Fibroblast of lung (primary cell): ENCODE measurements around the gene TMEM14C. TPM values are rescaled to one million over a fixed set of nuclear protein-coding genes. Genes with fewer than 3 reads are reported as not detected.
"Not testable (repeated sequence)": the region's sequence is repeated elsewhere in the genome, so short reads cannot be mapped to it uniquely, and the experiment has no call there.

ENCODE experiments used
- DNase-seq, 2 donors: peaks; one replicate each; pipeline versions ENCODE4 v3.0.0 to v3.0.0-alpha.2; 2010; ENCODE audit warnings: low read depth in 2 of 2
- H2AFZ ChIP-seq: 2 replicates; pipeline ENCODE4 v1.5.1; 2012; ENCODE audit warnings: low read length, control low read depth, inconsistent platforms
- H3K27ac ChIP-seq: 2 replicates; pipeline ENCODE4 v1.5.1; 2011; ENCODE audit warnings: low read length, control low read depth; ENCODE audit not compliant: insufficient read depth
- H3K27me3 ChIP-seq: 2 replicates; pipeline ENCODE4 v1.5.1; 2011; ENCODE audit warnings: mild to moderate bottlenecking, low read length; ENCODE audit not compliant: control insufficient read depth, insufficient read depth
- H3K36me3 ChIP-seq: 2 replicates; pipeline ENCODE4 v1.5.1; 2011; ENCODE audit warnings: low read length; ENCODE audit not compliant: control insufficient read depth, insufficient read depth
- H3K4me1 ChIP-seq: 2 replicates; pipeline ENCODE4 v1.5.1; 2011; ENCODE audit warnings: low read length; ENCODE audit not compliant: control insufficient read depth, insufficient read depth; ENCODE audit errors: extremely low read depth
- H3K4me2 ChIP-seq: 2 replicates; pipeline ENCODE4 v1.5.1; 2011; ENCODE audit warnings: low read length, control low read depth; ENCODE audit not compliant: insufficient read depth; ENCODE audit errors: extremely low read depth
- H3K4me3 ChIP-seq, 4 experiments: fragments of 200-600 bp in 1 of 4; sonication (generic) in 1 of 4; replicated peaks in 1 of 4; 2 replicates each; pipeline ENCODE4 v1.5.1; 2011 to 2016; ENCODE audit warnings: low read length in 4 of 4, low read depth in 3 of 4, mild to moderate bottlenecking in 3 of 4, control low read depth in 2 of 4, inconsistent platforms in 1 of 4, mixed read lengths in 1 of 4; ENCODE audit not compliant: insufficient read depth in 1 of 4; ENCODE audit errors: control extremely low read depth in 1 of 4
- H3K79me2 ChIP-seq: 2 replicates; pipeline ENCODE4 v1.5.1; 2012; ENCODE audit warnings: mild to moderate bottlenecking, low read length, inconsistent platforms; ENCODE audit not compliant: control insufficient read depth, insufficient read depth
- H3K9ac ChIP-seq: 2 replicates; pipeline ENCODE4 v1.5.1; 2011; ENCODE audit warnings: mild to moderate bottlenecking, low read length, control low read depth; ENCODE audit not compliant: insufficient read depth
- H3K9me3 ChIP-seq: 2 replicates; pipeline ENCODE4 v1.5.1; 2012; ENCODE audit warnings: low read depth, low read length; ENCODE audit not compliant: control insufficient read depth, insufficient read depth
- H4K20me1 ChIP-seq: 2 replicates; pipeline ENCODE4 v1.5.1; 2011; ENCODE audit warnings: low read length; ENCODE audit not compliant: control insufficient read depth, insufficient read depth; ENCODE audit errors: extremely low read depth
- CTCF ChIP-seq, 2 donors: IDR thresholded peaks in 1 of 2; conservative IDR thresholded peaks in 1 of 2; 1 replicate in 1 of 2; 2 replicates in 1 of 2; pipeline ENCODE4 v1.5.1; 2011 to 2012; ENCODE audit warnings: low read length in 2 of 2, control low read depth in 1 of 2, inconsistent platforms in 1 of 2, low read depth in 1 of 2, mild to moderate bottlenecking in 1 of 2
- EZH2 ChIP-seq: IDR thresholded peaks from 2 replicates; pipeline ENCODE4 v1.5.1; 2012; ENCODE audit warnings: low read length, control low read depth, mild to moderate bottlenecking; ENCODE audit errors: missing control alignments
- polyA plus RNA-seq, 2 donors: library from polyadenylated mRNA; depleted of rRNA in 1 of 2; stranded (reverse) in 1 of 2; unstranded in 1 of 2; fragments of >200 nt; gene quantifications; 2 replicates each; pipeline ENCODE4 v1.2.1, GENCODE V29; 2011 to 2012; ENCODE audit warnings: missing spikeins in 1 of 2
- total RNA-seq: library from RNA; depleted of rRNA; stranded (reverse); fragments of >200 nt; gene quantifications from 2 replicates; pipeline ENCODE4 v1.2.1, GENCODE V29; 2014

Gene TMEM14C
- total and polyA plus RNA-seq, 2 donors (not counting 1 experiment from before 2014, with no cell fraction given), result 123 to 246 TPM

DNA sequence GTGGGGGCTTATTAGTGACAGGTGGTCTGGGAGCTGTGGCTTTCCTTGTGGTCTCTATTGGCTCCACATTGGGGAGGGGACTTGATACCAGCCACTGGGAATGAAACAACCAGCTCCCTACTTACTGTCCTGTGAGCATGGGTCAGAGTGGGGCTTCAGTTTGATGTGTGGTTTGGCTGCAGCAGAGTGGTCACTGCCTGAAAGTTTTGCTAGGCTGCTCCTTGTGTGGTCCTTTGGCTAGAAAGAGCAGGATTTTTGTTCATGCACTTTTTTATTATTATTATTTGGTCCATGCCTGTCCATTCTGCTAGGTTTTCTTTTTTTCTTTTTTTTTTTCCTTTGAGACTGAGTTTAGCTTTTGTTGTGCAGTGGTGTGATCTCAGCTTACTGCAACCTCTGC lies 17.2 kb downstream of the TMEM14C start:
- Histone ChIP-seq H3K9ac (no peak overlapping the region), H4K20me1 (no peaks in the 10 kb centered on the region), H3K4me3 (no peak overlapping the region), H3K4me1 (peaks cover 2% of the 10 kb centered on the region), H3K27ac (no peak overlapping the region), H3K36me3 (no peaks in the 10 kb centered on the region), H3K9me3 (no peaks in the 10 kb centered on the region), H3K79me2 (no peaks in the 10 kb centered on the region), H3K27me3 (no peaks in the 10 kb centered on the region), H2AFZ (no peak overlapping the region), H3K4me2 (no peak overlapping the region)
- no peak for DNase-seq
- TF ChIP-seq CTCF (conservative IDR thresholded peaks at IDR 0.05 in 1 of 2, IDR thresholded peaks at IDR 0.05 in 1 of 2; ENCODE audit: low read depth in 1 of 2, low read length in 2 of 2) (no peak), EZH2 (no peak)

DNA sequence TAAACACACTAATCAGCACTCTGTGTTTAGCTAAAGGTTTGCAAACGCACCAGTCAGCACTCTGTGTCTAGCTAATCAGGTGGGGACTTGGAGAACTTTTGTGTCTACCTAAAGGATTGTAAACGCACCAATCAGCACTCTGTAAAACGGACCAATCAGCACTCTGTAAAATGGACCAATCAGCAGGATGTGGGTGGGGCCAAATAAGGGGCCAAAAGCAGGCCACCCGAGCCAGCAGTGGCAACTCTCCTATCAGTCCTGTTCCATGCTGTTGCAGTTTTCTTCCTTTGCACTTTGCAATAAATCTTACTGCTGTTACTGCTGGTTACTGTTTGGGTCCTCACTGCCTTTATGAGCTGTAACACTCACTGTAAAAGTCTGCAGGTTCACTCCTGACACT lies 18.8 kb downstream of the TMEM14C start:
- not testable (repeated sequence) for DNase-seq

GRCh38 chr6:10742251-10742650 lies 19.4 kb downstream of the TMEM14C start:
- Histone ChIP-seq H3K4me2 (no peak overlapping the region), H4K20me1 (no peaks in the 10 kb centered on the region), H3K36me3 (no peaks in the 10 kb centered on the region), H3K4me3 (no peak overlapping the region), H3K27ac (no peak overlapping the region), H2AFZ (no peak overlapping the region), H3K27me3 (no peaks in the 10 kb centered on the region), H3K4me1 (no peaks in the 10 kb centered on the region), H3K9ac (no peak overlapping the region), H3K9me3 (no peaks in the 10 kb centered on the region), H3K79me2 (no peaks in the 10 kb centered on the region)
- TF ChIP-seq CTCF (conservative IDR thresholded peaks at IDR 0.05 in 1 of 2, IDR thresholded peaks at IDR 0.05 in 1 of 2; ENCODE audit: low read depth in 1 of 2, low read length in 2 of 2) (no peak), EZH2 (no peak)
- DNase-seq, result no peak

More for the DNA sequence above, 18.8 kb downstream of the TMEM14C start:
- not testable (repeated sequence) for H3K9ac ChIP-seq, H3K9me3 ChIP-seq, H3K79me2 ChIP-seq, H3K4me2 ChIP-seq, H3K36me3 ChIP-seq, H3K4me1 ChIP-seq, H3K27me3 ChIP-seq, H3K4me3 ChIP-seq, H3K27ac ChIP-seq, H4K20me1 ChIP-seq, H2AFZ ChIP-seq

DNA sequence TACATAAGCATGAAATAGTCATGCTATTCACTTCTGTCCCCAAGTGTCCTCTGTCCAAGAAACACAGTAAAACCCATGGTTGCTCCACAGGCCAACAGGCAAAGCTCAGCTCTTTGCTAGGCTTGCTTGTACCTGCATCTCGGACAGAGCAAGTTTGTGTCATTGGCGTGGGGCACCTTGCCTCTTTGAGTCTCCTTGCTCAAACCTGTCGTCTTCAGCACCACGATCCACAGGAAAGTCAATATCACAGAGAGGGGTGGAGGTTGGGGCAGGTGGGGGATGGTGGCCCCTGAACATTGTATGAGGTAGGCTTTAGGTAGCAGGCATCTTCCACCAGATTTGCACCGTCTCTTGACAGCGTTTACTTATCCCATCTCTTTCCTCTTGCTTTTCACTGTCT lies 20.6 kb downstream of the TMEM14C start:
- Histone ChIP-seq H3K4me3 (no peak overlapping the region), H3K9ac (no peak overlapping the region), H3K79me2 (peaks cover 7% of the 10 kb centered on the region), H3K4me1 (no peaks in the 10 kb centered on the region), H4K20me1 (no peaks in the 10 kb centered on the region), H3K9me3 (no peaks in the 10 kb centered on the region), H3K27me3 (no peaks in the 10 kb centered on the region), H3K36me3 (no peaks in the 10 kb centered on the region), H3K4me2 (no peak overlapping the region), H2AFZ (no peak overlapping the region), H3K27ac (no peak overlapping the region)
- no peak for DNase-seq
- no peak for TF ChIP-seq CTCF (conservative IDR thresholded peaks at IDR 0.05 in 1 of 2, IDR thresholded peaks at IDR 0.05 in 1 of 2; ENCODE audit: low read depth in 1 of 2, low read length in 2 of 2)
- no peak for TF ChIP-seq EZH2
